Mesenteric fat pad (tissue), 1 donor: ENCODE results near the gene CCNYL1. TPM values are rescaled to one million over a fixed set of nuclear protein-coding genes. Genes with fewer than 3 reads are reported as not detected.

Experiments
- DNase-seq: peaks from one replicate; pipeline ENCODE4 v3.0.0-alpha.2; 2020; ENCODE audit warnings: low spot score
- total RNA-seq: library from RNA; stranded (reverse); fragmentation: NEBNext Ultra II Directional; extraction: Animal tissue kit (Norgen Biotek cat#: 25700); gene quantifications from one replicate; pipeline ENCODE4 v1.2.1, GENCODE V29; 2021
- donor health status: DM: yes; HTN: yes; CAD: no.

The CCNYL1 gene
- total RNA-seq, 1 donor from 2014 or later: 24.4 TPM

DNA sequence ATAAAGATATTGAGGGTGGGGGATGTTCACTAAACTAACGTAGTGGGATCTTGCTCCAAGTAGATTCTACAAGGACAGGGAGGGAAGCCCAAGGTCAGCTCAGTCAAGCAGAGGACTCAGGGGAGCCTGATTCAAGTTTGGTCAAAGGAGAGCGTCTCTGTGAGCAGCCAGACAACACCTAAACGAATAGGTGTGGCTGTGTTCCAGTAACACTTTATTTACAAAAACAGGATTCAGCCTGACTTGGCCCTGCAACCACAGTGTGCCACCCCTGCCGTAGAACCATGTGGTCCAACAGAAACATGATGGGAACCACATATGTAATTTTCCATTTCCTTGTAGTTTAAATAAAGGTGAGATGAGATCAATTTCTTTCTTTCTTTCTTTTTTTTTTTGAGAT is 76.4 kb downstream of the CCNYL1 start:
- DNase-seq: no peak

DNA sequence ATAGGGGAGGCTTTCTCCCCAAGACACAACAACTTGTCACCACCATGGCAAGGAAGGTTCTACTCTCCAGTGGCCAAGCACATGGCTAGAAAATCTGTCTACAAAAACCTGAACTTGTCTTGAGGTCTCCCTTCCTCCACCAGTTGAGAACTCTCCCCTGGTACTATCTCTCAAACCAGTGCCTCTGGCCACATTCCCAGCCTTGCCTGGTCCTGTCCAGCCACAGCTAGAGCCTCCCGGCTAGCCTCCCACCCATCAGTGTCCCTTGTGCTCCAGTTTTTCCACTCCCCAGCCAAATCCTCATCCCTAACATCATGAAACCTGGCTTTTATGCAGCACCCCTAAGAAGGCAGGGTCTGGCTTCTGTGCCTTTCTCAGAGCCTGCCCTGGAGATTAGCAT is 79.5 kb downstream of the CCNYL1 start:
- no peak for DNase-seq

GRCh38 chr2:207791579-207792243 is 80.3 kb downstream of the CCNYL1 start:
- no peak for DNase-seq

DNA sequence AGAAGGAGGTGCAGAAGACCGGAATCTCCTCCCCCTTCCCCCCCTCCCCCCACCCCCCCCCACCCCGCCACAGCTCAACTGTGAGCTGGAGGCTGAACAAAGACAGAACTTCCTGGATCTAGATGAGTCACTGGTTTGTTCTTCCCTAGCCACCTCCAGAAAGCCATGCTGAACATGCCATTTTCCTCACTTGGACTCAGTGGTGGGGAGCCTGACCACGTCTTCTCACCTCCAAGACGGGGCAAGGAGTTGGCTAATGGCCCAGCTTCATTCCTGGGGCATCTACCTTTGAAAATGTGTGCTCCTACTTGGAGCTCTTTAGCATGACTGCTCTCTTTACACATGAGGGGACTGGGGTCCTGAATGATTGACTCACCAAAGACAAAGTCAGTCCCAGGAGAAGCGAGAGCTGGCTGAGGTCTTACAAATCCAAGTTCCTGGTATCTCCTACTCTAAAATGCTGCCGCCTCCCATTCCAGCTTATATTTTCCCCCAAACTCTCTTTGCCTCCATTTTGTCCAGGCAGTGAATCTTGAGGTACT is 80.9 kb downstream of the CCNYL1 start:
- DNase-seq: no peak

- DNase-seq: no peak
Observed at GRCh38 chr2:207796585-207797350, 85.3 kb downstream of the CCNYL1 start.

- DNase-seq: no peak
Observed at GRCh38 chr2:207801259-207801658, 89.8 kb downstream of the CCNYL1 start.

DNA sequence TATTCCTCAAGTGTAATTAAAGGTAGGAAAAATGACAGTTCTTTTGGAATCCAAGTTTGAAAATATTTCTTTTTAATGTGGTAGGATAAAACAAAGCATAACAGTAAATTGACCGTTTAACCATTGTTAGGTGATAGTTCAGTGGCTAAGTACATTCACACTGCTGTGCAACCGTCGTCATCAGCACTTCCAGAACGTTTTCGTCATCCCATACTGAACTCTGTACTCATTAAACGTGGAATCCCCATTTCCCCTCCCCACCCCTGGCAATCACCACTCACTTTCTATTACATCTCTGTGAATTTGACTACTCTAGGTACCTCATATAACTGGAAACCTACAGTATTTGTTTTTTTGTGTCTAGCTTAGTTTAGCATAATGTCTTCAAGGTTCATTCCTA is 91.2 kb downstream of the CCNYL1 start:
- no peak for DNase-seq

Other genes starting within 250 kb of the CCNYL1 start
- 76.8 TPM for gene CREB1, start 181.7 kb upstream of the CCNYL1 start, total RNA-seq
- gene METTL21A, start 86.2 kb upstream of the CCNYL1 start, total RNA-seq: 16.3 TPM
- 22.3 TPM for gene FZD5, start 58.3 kb downstream of the CCNYL1 start, total RNA-seq